ENCODE measurements around the gene KCNN3. TPM values are rescaled to one million over a fixed set of nuclear protein-coding genes. Genes with fewer than 3 reads are reported as not detected.

Gene KCNN3
- total RNA-seq, 1 donor from 2014 or later = 5.4 TPM

GRCh38 chr1:154772606-154773506, 97.2 kb downstream of the KCNN3 start:
- DNase-seq (ENCODE audit: low spot score) = no peak

GRCh38 chr1:154772056-154772455, 98.0 kb downstream of the KCNN3 start:
- no peak for DNase-seq (ENCODE audit: low spot score)

GRCh38 chr1:154770897-154771594, 99.0 kb downstream of the KCNN3 start:
- DNase-seq (ENCODE audit: low spot score) = no peak

DNA sequence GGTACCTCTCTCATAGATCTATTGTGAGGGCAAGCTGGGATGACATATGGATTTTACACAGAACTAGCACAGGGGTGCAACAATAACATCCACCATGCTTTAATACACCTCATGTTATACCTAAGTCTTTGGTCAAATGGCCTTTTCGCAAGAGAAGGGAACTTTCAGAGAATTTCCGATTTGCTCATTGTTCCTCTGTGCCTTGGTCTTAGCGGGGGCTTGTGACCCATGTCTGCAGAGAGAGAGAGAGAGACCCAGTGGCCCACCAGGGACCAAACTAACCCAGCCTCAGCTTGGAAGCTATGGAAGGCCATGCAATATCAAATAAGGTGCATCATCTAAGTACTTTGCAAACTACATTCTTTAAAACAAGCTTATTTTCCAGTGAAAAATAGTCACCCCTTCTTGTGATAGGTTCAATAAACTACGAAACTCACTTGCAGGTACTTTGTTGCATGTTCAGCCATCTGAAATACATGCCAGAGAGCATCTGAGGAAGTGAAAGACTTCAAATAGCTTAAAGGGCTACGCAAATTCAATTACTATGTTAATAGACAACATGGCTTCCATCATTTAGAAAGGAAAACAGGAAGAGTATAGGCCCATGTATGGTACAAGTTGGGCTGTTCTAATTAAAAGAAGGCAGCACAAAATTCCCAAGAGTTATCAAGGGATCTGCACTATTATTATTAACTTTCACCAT, 100.7 kb downstream of the KCNN3 start:
- no peak for DNase-seq (ENCODE audit: low spot score)

GRCh38 chr1:154768456-154769125, 101.5 kb downstream of the KCNN3 start:
- DNase-seq (ENCODE audit: low spot score) = no peak

- peak; percentile 70 for DNase-seq (ENCODE audit: low spot score)
Observed at GRCh38 chr1:154767315-154768240, 102.5 kb downstream of the KCNN3 start.

GRCh38 chr1:154765970-154766369, 104.1 kb downstream of the KCNN3 start:
- no peak for DNase-seq (ENCODE audit: low spot score)

DNA sequence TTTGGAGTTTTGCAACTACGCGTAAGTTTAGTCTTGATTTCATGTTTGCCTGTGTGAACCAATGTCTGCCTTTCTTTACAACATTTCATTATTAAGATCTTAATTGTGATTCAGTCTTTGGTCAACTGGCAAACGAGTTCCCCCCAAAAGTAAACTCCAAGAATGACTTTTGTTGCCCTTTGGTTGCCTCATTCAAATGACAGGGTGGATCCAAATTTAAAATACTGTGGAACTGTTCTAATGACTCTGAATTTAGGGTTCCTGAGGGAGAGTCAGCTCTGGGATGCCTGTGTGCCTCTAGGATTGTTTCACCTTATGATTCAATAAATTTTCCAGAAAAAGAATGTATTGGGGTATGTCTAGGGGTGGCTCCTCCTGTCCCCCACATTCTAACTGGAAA, 105.3 kb downstream of the KCNN3 start:
- no peak for DNase-seq (ENCODE audit: low spot score)

DNA sequence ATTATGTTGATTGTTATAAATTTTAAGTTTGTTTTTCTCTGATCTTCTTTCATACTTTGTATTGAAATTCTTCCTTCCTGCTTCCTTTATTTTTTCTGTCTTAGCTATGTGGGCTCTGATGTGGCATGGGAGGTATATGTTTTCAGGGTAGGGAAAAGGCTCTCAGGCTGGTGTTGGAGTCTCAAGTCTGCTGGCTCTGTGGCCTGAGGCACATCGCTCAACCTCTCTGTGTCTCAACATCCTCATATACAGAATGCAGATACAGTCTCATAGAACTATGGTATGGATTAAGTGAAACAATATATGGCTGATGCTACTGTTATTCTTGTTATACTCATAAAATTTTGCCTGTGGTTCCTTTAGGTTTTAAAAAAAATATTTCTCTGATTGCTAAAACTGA, 105.9 kb downstream of the KCNN3 start:
- no peak for DNase-seq (ENCODE audit: low spot score)

DNA sequence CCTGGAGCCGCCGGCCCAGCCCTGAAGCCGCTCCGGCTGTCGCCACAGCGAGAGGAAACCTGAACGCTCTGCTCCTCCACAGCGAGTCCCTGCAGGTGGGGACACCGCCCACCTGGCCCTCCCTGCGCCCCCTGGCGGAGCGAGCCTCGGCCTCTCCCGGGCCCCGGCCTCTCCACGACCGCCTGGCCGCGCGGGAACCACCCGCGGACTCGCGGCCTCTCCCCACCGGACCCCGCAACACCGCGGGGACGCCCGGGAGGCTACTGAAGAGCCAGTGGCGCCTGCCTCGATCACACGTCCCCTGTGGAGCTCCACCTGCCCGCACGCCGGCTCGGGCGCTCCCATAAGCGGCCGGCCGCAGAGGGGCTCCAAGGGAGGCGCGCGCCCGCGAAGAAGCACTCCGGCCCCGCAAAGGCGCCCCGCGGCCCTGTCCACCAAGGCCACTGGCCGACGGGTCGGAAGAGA, 109.6 kb downstream of the KCNN3 start:
- DNase-seq (ENCODE audit: low spot score) = peak; percentile 77

DNA sequence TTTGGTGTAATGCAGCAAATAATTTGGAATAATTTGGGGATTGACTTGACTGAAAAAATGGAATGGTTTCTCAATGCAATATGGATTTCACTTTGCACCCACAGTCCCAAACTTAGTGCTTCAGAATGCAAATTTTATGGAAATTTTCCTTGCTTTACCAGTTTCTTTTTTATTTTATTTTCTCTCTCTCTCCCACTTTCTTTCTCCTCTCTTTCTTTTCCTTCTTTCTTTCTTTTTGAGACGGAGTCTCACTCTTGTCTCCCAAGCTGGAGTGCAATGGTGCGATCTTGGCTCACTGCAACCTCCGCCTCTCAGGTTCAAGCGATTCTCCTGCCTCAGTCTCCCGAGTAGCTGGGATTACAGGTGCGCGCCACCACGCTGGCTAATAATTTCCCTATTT, 110.3 kb downstream of the KCNN3 start:
- no peak for DNase-seq (ENCODE audit: low spot score)

- DNase-seq (ENCODE audit: low spot score) = no peak
Observed at GRCh38 chr1:154759196-154759595, 110.9 kb downstream of the KCNN3 start.

DNA sequence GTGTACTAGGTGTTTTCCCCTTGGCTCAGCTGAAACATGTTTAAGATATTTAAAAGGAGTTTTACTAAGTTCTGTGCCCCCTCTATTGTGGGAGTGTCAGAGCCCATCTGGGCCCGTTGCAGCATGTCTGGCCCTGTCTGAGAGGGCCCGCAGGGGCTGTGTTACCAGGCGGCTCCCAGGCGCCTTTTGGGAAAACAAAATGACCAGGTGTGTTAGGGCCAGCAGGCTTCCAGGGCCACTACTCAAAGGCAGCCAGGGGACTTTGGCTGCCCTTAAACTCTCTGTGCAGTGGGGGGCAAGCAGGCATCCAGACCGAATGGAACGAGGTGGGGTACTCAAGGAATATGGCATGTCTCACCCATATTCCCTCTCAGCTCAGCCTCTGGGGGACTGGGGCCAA, 111.7 kb downstream of the KCNN3 start:
- no peak for DNase-seq (ENCODE audit: low spot score)

DNA sequence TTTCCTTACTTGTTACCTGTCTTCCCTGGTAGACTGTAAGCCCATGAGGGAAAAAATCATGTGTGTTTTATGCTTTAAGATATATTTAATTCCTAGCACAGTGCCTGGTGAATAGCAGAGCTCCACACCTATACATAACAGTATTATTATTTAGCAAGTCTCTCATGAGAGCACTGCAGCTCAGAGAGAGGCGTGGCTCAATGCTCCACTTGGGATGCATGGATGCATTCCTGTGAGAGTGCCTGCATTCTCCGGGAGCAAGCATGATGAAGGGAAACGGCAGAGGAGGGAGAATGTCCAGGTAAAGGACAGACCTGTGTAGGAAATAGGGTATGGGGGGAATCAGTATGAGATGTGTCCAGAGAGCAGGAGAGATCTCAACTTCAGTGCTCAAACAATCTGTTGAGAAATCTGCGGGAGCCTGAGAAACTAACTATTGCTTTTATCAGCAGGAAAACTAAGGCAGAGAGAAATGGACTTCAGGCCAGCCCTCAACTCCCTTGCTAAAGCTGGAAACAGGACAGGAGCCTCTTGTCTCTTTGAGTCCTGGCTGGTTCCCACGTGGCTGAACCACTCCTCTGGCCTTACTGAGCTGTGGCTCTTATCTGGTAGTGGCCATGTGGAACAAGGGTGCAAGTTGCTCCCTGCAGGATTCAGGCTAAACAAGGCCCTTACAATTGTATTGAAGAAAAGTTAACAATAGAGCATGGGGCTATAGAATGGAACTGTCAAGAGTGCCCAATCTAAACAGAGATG, 113.1 kb downstream of the KCNN3 start:
- DNase-seq (ENCODE audit: low spot score) = no peak

- peak; percentile 43 for DNase-seq (ENCODE audit: low spot score)
Observed at GRCh38 chr1:154755858-154756730, 114.0 kb downstream of the KCNN3 start.

DNA sequence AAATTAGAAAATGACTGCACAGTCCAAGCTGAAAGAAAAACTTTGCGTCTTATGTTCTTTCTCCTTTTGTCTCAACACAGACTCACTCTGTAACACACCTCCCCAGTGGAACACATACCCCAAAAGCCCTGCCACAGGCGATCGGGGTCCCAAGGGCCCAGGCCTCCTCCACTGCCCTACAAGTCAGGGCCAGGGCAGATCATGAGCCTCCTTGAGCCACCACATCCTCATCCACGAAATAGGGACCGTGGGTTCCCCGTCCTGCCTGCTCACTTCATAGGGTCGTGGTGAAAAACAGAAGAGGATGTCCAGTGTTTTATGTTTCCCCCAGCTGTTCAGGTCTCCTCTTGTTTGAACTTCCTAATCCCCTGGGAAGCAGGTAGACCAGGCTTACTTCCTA, 116.7 kb downstream of the KCNN3 start:
- DNase-seq (ENCODE audit: low spot score) = peak; percentile 8

DNA sequence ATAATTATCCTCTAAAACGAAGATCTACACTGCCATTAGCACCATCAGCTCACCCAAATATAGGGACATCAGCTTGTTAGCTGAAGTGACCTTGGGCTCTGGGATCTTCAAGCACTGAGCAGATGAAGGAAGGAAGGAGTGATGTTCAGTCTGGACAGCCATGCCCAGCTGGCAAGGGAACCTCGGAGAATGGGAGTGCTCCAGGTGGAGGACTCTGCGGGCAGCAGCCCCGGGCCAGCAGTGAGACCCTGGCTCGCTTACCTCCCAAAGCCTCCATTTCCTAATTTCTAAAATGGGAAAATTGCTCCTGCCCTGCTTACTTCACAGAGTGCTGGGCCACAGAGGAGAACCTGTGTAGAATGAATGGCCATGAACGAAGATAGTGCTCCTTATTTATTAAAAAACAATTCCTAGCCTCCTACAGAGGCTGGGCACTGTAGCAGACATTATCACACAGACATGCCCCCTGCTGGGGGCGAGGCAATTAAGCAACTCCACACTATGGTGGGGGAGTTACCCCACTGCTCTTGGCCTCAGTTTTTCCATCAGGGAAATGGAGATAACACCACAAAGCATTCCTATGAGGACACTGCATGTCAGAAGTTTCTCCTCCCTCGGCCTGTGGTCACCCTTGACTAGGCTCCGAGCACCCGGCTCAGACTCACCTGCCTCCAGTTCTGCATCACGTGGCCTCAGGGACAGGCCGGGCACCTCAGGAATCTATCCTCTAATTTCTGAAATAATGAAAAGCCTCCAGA, 117.6 kb downstream of the KCNN3 start:
- peak; percentile 32 for DNase-seq (ENCODE audit: low spot score)

DNA sequence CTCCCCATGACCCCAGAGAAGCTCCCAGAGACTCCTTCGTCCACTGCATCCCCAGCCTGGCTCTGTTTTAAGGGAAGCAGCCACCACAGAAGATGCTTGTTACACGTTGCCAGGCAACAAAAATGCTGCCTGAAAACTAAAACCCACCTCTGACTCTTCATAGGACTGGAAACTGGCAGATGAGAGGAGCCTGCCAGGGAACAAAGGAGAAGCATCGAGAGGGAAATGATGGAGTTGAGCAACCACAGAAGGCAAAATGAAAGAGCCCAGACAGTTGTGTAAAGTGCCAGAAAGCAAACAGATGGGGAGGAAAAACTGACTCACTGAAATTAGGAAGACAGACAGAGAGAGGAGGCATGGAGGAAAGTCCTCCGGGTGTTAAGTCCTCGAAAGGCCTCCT, 118.4 kb downstream of the KCNN3 start:
- DNase-seq (ENCODE audit: low spot score) = no peak

Measured in ureter (tissue), 1 donor.